GM20000 (cell line): ENCODE data around the gene ITPKB.

ENCODE experiments used
- DNase-seq: peaks from one replicate; pipeline ENCODE4 v3.0.0; 2012; ENCODE audit warnings: low spot score
- CTCF ChIP-seq: IDR thresholded peaks from 2 replicates; pipeline ENCODE4 v1.5.1; 2012; ENCODE audit warnings: mild to moderate bottlenecking, control low read depth; ENCODE audit errors: extremely low read depth, missing control alignments

Gene ITPKB

GRCh38 chr1:226738421-226738994 lies 574 bp downstream of the ITPKB start:
- peak; percentile 64 for DNase-seq
- no peak for TF ChIP-seq CTCF

GRCh38 chr1:226737819-226738420 lies 1.2 kb downstream of the ITPKB start:
- DNase-seq = peak; percentile 49
- TF ChIP-seq CTCF = no peak

- DNase-seq = peak; percentile 59
- no peak for TF ChIP-seq CTCF
Observed at GRCh38 chr1:226736908-226737818, 1.9 kb downstream of the ITPKB start.

GRCh38 chr1:226736001-226736907 lies 2.8 kb downstream of the ITPKB start:
- no peak for DNase-seq
- TF ChIP-seq CTCF = no peak

- TF ChIP-seq CTCF = no peak
- no peak for DNase-seq
Observed at GRCh38 chr1:226735576-226735975, 3.5 kb downstream of the ITPKB start.

- no peak for TF ChIP-seq CTCF
- no peak for DNase-seq
Observed at GRCh38 chr1:226734611-226735153, 4.4 kb downstream of the ITPKB start.
